Measurements from ENCODE around the gene SUPT4H1. TPM values are rescaled to one million over a fixed set of nuclear protein-coding genes. Genes with fewer than 3 reads are reported as not detected.
"Not testable (repeated sequence)": the region's sequence is repeated elsewhere in the genome, so short reads cannot be mapped to it uniquely, and the experiment has no call there.

Gene SUPT4H1
- total RNA-seq, 1 donor from 2014 or later, result 62.6 TPM

DNA sequence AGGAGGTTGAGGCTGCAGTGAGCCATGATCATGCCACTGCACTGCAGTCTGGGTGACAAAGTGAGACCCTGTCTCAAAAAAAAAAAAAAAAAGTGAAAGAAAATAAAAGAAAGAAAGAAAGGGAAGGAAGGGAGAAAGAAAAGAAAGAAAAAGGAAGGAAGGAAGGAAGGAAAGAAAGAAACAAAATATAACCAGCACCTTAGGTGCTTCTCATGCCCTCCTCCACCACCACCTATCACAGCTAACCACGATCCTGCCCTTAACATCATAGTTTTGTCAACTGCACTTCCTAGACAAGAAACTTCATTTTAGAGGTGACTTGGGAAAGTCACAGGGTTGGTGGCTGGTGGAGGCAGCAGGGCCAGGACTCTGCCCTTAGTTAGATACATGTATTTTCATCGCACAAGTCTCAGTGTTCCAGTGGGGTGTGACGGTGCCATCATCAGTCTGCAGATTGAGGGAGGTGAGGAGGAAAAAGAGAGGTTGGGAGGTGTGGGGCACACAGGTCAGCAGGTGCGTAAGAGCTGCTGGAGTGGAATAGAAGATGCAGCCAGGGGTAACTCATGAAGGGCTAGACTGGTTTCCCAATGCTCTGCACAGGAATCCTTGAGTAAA, 10.0 kb downstream of the SUPT4H1 start:
- no peak overlapping the region for H3K9ac ChIP-seq (ENCODE audit: low read depth in 1 of 3, low read length in 3 of 3)
- H3K4me3 ChIP-seq (ENCODE audit: low read length in 3 of 3), result no peak overlapping the region
- H3K9me3 ChIP-seq (ENCODE audit: control insufficient read depth in 3 of 3, low read length in 3 of 3), result no peaks in the 10 kb centered on the region
- H3K36me3 ChIP-seq (ENCODE audit: control insufficient read depth in 3 of 3, insufficient read depth in 3 of 3, low read length in 3 of 3), result peaks cover 23 to 37% (median 26%) of the 10 kb centered on the region in 3 donors
- peaks cover 0 to 20% (median 2%) of the 10 kb centered on the region in 3 donors for H3K27me3 ChIP-seq (ENCODE audit: control insufficient read depth in 3 of 3, insufficient read depth in 3 of 3, low read length in 3 of 3)
- peaks cover 4 to 11% (median 8%) of the 10 kb centered on the region in 3 donors for H3K4me1 ChIP-seq (ENCODE audit: control insufficient read depth in 3 of 3, insufficient read depth in 3 of 3, low read length in 3 of 3)
- H3K27ac ChIP-seq (ENCODE audit: low read depth, low read length), result no peak overlapping the region

DNA sequence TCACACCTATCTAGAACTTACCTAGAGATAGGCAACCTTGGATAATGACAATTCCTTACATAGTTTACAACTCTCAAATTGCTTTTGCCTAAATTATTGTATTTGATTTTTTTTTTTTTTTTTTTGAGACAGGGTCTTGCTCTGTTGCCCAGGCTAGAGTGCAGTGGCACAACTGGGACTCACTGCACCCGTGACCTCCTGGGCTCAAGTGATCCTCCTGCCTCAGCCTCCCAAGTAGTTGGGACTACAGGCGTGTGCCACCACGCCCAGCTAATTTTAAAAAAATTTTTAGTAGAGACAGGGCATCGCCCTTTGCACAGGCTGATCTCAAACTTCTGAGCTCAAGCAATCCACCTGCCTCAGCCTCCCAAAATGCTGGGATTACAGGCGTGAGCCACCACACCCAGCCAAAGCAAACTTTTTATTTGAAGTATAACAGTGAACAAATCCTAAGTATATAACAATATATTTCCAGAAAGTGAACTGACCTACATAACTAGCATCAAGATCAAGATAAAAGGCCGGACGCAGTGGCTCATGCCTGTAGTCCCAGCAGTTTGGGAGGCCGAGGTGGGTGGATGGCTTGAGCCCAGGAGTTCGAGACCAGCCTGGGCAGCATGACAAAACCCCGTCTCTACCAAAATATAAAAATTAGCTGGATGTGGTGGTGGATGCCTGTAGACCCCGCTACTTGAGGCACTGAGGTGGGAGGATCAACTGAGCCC, 10.7 kb downstream of the SUPT4H1 start:
- Histone ChIP-seq H3K4me1 (ENCODE audit: control insufficient read depth in 3 of 3, insufficient read depth in 3 of 3, low read length in 3 of 3) (peaks cover 10 to 13% (median 12%) of the 10 kb centered on the region in 3 donors), H3K27me3 (ENCODE audit: control insufficient read depth in 3 of 3, insufficient read depth in 3 of 3, low read length in 3 of 3) (peaks cover 0 to 20% (median 2%) of the 10 kb centered on the region in 3 donors), H3K36me3 (ENCODE audit: control insufficient read depth in 3 of 3, insufficient read depth in 3 of 3, low read length in 3 of 3) (peaks cover 18 to 30% (median 21%) of the 10 kb centered on the region in 3 donors)
- not testable (repeated sequence) for H3K27ac ChIP-seq (ENCODE audit: low read depth, low read length); H3K9me3 ChIP-seq (ENCODE audit: control insufficient read depth in 3 of 3, low read length in 3 of 3); H3K9ac ChIP-seq (ENCODE audit: low read depth in 1 of 3, low read length in 3 of 3); H3K4me3 ChIP-seq (ENCODE audit: low read length in 3 of 3)

DNA sequence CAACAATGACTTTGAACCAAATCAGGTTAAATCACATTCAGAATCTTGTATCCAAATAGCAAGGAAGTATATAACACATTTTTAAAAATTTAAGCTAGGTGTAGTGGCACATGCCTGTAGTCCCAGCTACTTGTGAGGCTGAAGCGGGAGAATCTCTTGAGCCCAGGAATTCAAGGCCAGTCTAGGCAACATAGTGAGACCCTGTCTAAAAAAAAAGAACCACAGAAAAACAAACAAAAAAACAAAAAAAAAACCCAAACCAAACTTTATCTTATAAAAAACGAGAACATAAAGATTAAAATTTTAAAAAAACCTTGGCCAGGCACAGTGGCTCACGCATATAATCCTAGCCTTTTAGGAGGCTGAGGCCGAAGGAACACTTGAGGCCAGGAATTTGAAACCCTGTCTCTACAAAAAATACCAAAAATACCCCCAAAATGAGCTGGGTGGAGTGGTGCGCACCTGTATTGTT, 11.6 kb downstream of the SUPT4H1 start:
- H3K9ac ChIP-seq (ENCODE audit: low read depth in 1 of 3, low read length in 3 of 3), result no peak overlapping the region
- H3K27me3 ChIP-seq (ENCODE audit: control insufficient read depth in 3 of 3, insufficient read depth in 3 of 3, low read length in 3 of 3), result peaks cover 0 to 25% (median 7%) of the 10 kb centered on the region in 3 donors
- H3K4me1 ChIP-seq (ENCODE audit: control insufficient read depth in 3 of 3, insufficient read depth in 3 of 3, low read length in 3 of 3), result peaks cover 14 to 19% (median 18%) of the 10 kb centered on the region in 3 donors
- peaks cover 10 to 22% (median 13%) of the 10 kb centered on the region in 3 donors for H3K36me3 ChIP-seq (ENCODE audit: control insufficient read depth in 3 of 3, insufficient read depth in 3 of 3, low read length in 3 of 3)
- no peak overlapping the region for H3K27ac ChIP-seq (ENCODE audit: low read depth, low read length)
- H3K4me3 ChIP-seq (ENCODE audit: low read length in 3 of 3), result no peak overlapping the region
- no peaks in the 10 kb centered on the region for H3K9me3 ChIP-seq (ENCODE audit: control insufficient read depth in 3 of 3, low read length in 3 of 3)

DNA sequence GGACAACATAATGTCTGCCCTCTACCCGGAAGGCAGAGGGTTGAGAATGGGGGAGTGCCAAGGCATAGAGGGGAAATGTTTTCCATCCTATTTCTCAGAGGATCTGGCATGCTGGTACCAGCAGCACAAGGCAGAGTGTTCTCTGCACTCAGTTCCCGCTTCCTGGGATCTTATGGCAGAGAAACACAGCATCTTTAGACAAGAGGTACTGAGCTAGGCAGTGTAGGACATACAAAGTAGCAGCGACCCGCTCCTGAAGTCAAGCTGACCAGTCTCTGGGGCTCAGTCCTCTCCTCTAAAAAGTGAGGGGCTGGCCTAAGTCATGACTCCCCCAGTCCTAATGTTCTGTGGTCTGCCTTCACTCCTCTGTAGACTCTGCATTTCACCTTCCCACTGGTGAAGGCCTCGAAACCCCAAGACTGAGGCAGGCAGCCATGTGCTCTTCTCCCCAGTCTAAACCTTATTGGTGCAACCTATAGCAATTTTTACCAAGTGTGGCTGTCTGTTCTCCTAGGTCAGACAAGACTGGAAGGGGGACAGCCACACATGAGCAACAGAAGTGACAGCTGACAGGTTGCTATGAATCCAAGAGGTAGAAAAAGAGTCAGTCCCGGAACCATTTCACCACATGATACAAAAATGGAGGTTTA, 12.1 kb downstream of the SUPT4H1 start:
- H3K27me3 ChIP-seq (ENCODE audit: control insufficient read depth in 3 of 3, insufficient read depth in 3 of 3, low read length in 3 of 3), result peaks cover 0 to 25% (median 7%) of the 10 kb centered on the region in 3 donors
- peaks cover 14 to 19% (median 18%) of the 10 kb centered on the region in 3 donors for H3K4me1 ChIP-seq (ENCODE audit: control insufficient read depth in 3 of 3, insufficient read depth in 3 of 3, low read length in 3 of 3)
- H3K36me3 ChIP-seq (ENCODE audit: control insufficient read depth in 3 of 3, insufficient read depth in 3 of 3, low read length in 3 of 3), result peaks cover 7 to 17% (median 8%) of the 10 kb centered on the region in 3 donors
- H3K27ac ChIP-seq (ENCODE audit: low read depth, low read length), result peak overlapping the region; percentile 83
- H3K4me3 ChIP-seq (ENCODE audit: low read length in 3 of 3), result no peak overlapping the region
- H3K9me3 ChIP-seq (ENCODE audit: control insufficient read depth in 3 of 3, low read length in 3 of 3), result no peaks in the 10 kb centered on the region
- peak overlapping the region in 2 of 3 donors; percentile 26 to 34 for H3K9ac ChIP-seq (ENCODE audit: low read depth in 1 of 3, low read length in 3 of 3)

DNA sequence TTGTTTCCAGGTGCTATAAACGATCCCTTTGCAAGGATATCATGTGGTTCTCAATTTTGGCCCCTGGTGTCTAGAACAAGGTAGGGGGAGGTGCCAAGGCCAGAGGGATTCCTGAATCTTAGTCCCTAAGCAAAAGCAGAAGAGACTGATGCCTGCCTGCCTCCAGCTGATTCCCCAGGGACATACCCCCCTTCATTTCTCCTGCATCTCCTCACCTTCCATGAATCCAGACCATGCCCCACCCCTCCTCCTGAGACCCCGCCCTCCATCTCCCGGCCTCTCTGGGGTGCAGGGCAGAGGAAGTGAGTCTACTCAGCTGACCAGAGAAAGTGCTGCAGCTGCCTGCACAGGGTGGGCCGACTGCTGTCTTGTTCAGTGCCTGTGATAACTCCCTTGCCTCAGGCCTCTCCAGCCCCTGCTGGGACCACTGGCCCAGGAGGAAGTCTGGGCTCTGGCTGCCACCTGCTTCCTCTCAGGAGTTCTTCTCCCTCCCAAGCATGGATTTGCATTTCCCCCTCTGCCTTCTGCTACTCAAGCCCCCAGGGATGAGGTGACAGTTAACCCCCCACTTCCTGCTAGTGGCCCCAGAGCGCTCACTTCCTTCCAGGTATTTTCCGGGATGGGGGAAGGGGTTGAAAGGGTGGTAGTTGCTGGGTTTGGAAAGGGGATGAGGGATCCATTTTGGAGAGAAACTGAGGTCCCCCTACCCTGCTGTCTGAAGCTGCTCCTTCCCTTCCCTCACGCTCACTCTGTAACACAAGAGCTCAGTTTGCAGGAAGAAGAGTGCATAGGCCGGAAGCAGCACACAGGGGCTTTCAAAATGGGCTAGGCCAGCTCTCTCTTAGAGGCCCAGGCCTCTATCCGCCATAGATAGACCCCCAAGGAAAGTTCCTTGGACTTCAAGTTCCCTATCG, 12.9 kb downstream of the SUPT4H1 start:
- Histone ChIP-seq H3K4me3 (ENCODE audit: low read length in 3 of 3) (peak overlapping the region in 1 of 3 donors; percentile 10), H3K9ac (ENCODE audit: low read depth in 1 of 3, low read length in 3 of 3) (no peak overlapping the region), H3K9me3 (ENCODE audit: control insufficient read depth in 3 of 3, low read length in 3 of 3) (no peaks in the 10 kb centered on the region), H3K4me1 (ENCODE audit: control insufficient read depth in 3 of 3, insufficient read depth in 3 of 3, low read length in 3 of 3) (peaks cover 14 to 19% (median 18%) of the 10 kb centered on the region in 3 donors), H3K27me3 (ENCODE audit: control insufficient read depth in 3 of 3, insufficient read depth in 3 of 3, low read length in 3 of 3) (peaks cover 0 to 29% (median 10%) of the 10 kb centered on the region in 3 donors), H3K27ac (ENCODE audit: low read depth, low read length) (peak overlapping the region; percentile 83), H3K36me3 (ENCODE audit: control insufficient read depth in 3 of 3, insufficient read depth in 3 of 3, low read length in 3 of 3) (peaks cover 0 to 9% (median 2%) of the 10 kb centered on the region in 3 donors)

DNA sequence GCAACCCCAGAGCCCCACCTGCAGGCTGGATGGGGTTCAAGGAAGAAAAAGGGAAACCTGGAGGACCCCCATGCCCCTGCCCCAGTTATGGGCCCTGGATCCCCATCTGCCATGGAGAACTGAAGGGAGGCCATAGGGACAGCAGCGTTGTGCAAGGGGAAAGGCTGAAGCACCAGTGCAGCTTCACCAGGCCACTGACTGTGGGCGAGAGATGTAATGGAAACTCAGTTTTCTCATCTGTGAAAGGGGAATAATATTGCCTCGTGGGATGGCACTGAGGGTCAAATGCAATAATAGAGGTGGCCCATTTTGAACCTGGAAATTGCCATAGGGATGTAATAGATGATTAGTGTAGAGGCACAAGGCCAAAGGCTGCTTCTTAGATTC, 13.6 kb downstream of the SUPT4H1 start:
- no peaks in the 10 kb centered on the region for H3K9me3 ChIP-seq (ENCODE audit: control insufficient read depth in 3 of 3, low read length in 3 of 3)
- no peak overlapping the region for H3K9ac ChIP-seq (ENCODE audit: low read depth in 1 of 3, low read length in 3 of 3)
- H3K27ac ChIP-seq (ENCODE audit: low read depth, low read length), result peak overlapping the region; percentile 83
- H3K36me3 ChIP-seq (ENCODE audit: control insufficient read depth in 3 of 3, insufficient read depth in 3 of 3, low read length in 3 of 3), result peaks cover 0 to 2% (median 2%) of the 10 kb centered on the region in 3 donors
- H3K4me3 ChIP-seq (ENCODE audit: low read length in 3 of 3), result peak overlapping the region in 1 of 3 donors; percentile 10
- peaks cover under 1 to 35% (median 10%) of the 10 kb centered on the region in 3 donors for H3K27me3 ChIP-seq (ENCODE audit: control insufficient read depth in 3 of 3, insufficient read depth in 3 of 3, low read length in 3 of 3)
- H3K4me1 ChIP-seq (ENCODE audit: control insufficient read depth in 3 of 3, insufficient read depth in 3 of 3, low read length in 3 of 3), result peaks cover 13 to 19% (median 14%) of the 10 kb centered on the region in 3 donors

DNA sequence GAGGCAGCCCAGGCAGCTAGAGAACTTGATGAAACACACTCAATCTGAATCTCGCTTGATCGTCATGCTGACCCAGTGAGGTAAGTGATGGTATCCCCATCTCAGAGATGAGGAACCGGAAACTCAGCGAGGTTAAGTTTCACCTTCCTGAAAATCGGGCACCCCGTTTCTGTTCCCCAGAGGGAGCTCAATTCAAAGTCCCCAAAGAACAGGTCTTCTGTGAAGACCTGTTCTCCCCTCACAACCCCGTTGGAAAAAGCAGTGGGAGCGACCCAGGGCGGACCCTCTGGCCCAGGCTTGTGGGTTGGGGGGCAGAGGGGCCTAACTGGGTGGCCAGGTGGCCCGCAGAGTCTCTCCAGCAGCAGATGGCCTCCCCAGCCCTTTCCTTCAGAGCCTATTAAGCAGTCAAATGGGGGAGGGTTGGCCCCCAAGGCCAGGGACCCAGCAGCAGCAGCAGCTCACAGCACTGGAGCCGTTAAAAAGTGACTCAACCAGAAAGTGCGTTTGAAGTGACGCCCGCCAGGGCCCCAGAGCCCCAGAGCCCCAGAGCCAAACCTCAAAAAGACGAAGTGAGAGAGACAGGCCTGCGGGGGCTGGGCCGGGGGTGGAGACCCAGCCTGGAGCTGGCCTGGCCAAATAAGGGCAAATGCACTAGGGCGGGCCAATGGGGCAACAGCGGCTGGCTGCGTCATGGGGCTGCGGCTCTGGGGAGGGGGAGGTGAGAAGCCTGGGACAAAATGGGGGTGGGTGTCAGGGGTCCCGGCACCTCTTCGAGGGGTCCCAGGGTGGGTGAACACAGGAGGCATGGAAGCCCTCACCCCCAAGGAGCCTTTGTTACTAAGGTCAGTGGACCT, 14.2 kb downstream of the SUPT4H1 start:
- peak overlapping the region; percentile 83 for H3K27ac ChIP-seq (ENCODE audit: low read depth, low read length)
- peak overlapping the region in 1 of 3 donors; percentile 31 for H3K4me3 ChIP-seq (ENCODE audit: low read length in 3 of 3)
- peak overlapping the region in 1 of 3 donors; percentile 40 for H3K9ac ChIP-seq (ENCODE audit: low read depth in 1 of 3, low read length in 3 of 3)
- peaks cover 0 to 2% (median 2%) of the 10 kb centered on the region in 3 donors for H3K36me3 ChIP-seq (ENCODE audit: control insufficient read depth in 3 of 3, insufficient read depth in 3 of 3, low read length in 3 of 3)
- H3K27me3 ChIP-seq (ENCODE audit: control insufficient read depth in 3 of 3, insufficient read depth in 3 of 3, low read length in 3 of 3), result peaks cover 5 to 36% (median 10%) of the 10 kb centered on the region in 3 donors
- H3K9me3 ChIP-seq (ENCODE audit: control insufficient read depth in 3 of 3, low read length in 3 of 3), result no peaks in the 10 kb centered on the region
- H3K4me1 ChIP-seq (ENCODE audit: control insufficient read depth in 3 of 3, insufficient read depth in 3 of 3, low read length in 3 of 3), result peaks cover 13 to 19% (median 14%) of the 10 kb centered on the region in 3 donors

DNA sequence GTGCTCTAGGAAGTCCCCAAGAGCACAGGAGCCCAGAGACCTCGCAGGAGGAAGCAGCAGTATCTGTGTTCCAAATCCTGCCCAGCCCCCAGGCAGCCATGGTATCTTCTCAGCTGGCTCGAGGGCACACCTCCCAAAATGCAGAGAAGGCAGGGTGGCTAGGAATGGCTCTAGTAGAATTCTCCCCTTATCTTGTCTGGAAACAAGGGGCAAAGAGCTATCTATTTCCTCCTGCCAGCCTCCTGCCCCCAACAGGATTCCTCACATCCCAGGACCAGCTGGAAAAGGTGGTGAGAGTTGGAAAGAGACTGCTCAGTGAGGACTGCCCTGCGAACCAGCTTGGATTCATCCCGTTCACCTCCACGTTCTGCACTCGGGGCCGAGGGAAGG, 14.8 kb downstream of the SUPT4H1 start:
- Histone ChIP-seq H3K27ac (ENCODE audit: low read depth, low read length) (peak overlapping the region; percentile 83), H3K9me3 (ENCODE audit: control insufficient read depth in 3 of 3, low read length in 3 of 3) (no peaks in the 10 kb centered on the region), H3K4me1 (ENCODE audit: control insufficient read depth in 3 of 3, insufficient read depth in 3 of 3, low read length in 3 of 3) (peaks cover 13 to 19% (median 14%) of the 10 kb centered on the region in 3 donors), H3K9ac (ENCODE audit: low read depth in 1 of 3, low read length in 3 of 3) (no peak overlapping the region), H3K36me3 (ENCODE audit: control insufficient read depth in 3 of 3, insufficient read depth in 3 of 3, low read length in 3 of 3) (peaks cover 0 to under 1% (median under 1%) of the 10 kb centered on the region in 3 donors), H3K27me3 (ENCODE audit: control insufficient read depth in 3 of 3, insufficient read depth in 3 of 3, low read length in 3 of 3) (peaks cover 8 to 37% (median 10%) of the 10 kb centered on the region in 3 donors), H3K4me3 (ENCODE audit: low read length in 3 of 3) (no peak overlapping the region)
